ENCODE data around the gene DUSP16.

DNA sequence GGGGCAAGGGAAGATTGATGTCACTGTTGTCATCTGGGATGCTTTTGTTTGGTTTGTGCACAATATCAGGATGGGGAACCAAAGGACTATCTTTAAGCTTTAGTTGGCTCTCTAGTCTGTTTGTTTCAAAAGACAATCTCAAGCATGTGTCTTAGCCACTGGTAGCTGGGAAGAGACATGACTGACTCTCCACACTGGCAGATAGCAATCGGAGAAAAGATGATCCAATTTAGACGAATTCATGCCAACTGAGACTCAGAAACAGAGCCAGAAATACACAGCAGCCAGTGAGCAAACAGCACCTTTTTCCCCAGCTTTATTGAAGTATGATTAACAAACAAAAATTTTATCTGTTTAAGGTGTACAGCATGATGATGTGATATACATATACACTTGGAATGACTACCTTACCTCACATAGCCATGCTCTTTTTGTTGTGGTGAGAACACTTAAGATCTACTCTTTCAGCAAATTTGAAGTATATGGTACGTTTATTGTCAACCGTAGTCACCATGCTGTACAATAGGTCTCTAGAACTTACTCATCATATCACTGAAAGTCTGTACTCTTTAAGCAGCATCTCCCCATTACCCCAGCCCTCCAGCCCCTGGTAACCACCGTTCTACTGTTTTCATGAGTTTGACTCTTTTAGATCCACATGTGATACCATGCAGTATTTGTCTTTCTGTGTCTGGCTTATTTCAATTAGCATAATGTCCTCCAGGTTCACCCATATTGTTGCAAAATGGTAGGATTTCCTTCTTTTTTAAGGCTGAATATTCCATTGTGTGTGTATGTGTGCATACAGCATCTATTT, 50.6 kb downstream of the DUSP16 start:
- TF ChIP-seq POLR2AphosphoS5 (IDR thresholded peaks at IDR 0.05; ENCODE audit: low read depth, low read length) (no peak), TAF1 (IDR thresholded peaks at IDR 0.05; ENCODE audit: low read depth, low read length) (no peak), POLR2A (IDR thresholded peaks at IDR 0.05; ENCODE audit: low read depth, low read length) (no peak)
